HL-60/S4 treated with phorbol 12-myristate 13-acetate at 8.2 ng/mL for 4 days and 3 days (cell line): ENCODE results near the gene IFT122.
"Not testable (repeated sequence)": the region's sequence is repeated elsewhere in the genome, so short reads cannot be mapped to it uniquely, and the experiment has no call there.

Experiments
- in situ Hi-C: fragments of 300-500 bp; cut with MboI; formaldehyde crosslinking; loops from 2 replicates; pipeline ENCODE4 v1.15.0; 2022; ENCODE audit warnings: low sequenced_read_pairs

IFT122 gene

GRCh38 chr3:129470861-129471260, 30.8 kb downstream of the IFT122 start:
- in situ Hi-C loops, result no loop called here

GRCh38 chr3:129473067-129473768, 33.2 kb downstream of the IFT122 start:
- in situ Hi-C loops, result no loop called here

GRCh38 chr3:129473769-129474152, 33.7 kb downstream of the IFT122 start:
- in situ Hi-C loops, result no loop called here

- in situ Hi-C loops, result no loop called here
Observed at GRCh38 chr3:129474984-129475804, 35.2 kb downstream of the IFT122 start.

GRCh38 chr3:129475863-129476262, 35.8 kb downstream of the IFT122 start:
- in situ Hi-C loops, result no loop called here

- in situ Hi-C loops, result no loop called here
Observed at GRCh38 chr3:129476586-129476985, 36.6 kb downstream of the IFT122 start.

GRCh38 chr3:129481225-129481765, 41.3 kb downstream of the IFT122 start:
- in situ Hi-C loops, result not testable (repeated sequence)

- in situ Hi-C loops, result no loop called here
Observed at GRCh38 chr3:129481766-129482332, 41.8 kb downstream of the IFT122 start.

GRCh38 chr3:129482721-129483120, 42.7 kb downstream of the IFT122 start:
- in situ Hi-C loops, result no loop called here

- in situ Hi-C loops, result no loop called here
Observed at GRCh38 chr3:129483870-129484269, 43.8 kb downstream of the IFT122 start.

GRCh38 chr3:129485146-129485545, 45.1 kb downstream of the IFT122 start:
- in situ Hi-C loops, result not testable (repeated sequence)

- in situ Hi-C loops, result no loop called here
Observed at GRCh38 chr3:129485721-129486663, 46.0 kb downstream of the IFT122 start.

- in situ Hi-C loops, result no loop called here
Observed at GRCh38 chr3:129486664-129487035, 46.6 kb downstream of the IFT122 start.

GRCh38 chr3:129487183-129487867, 47.3 kb downstream of the IFT122 start:
- in situ Hi-C loops, result no loop called here

GRCh38 chr3:129487868-129488335, 47.9 kb downstream of the IFT122 start:
- in situ Hi-C loops, result not testable (repeated sequence)

- in situ Hi-C loops, result not testable (repeated sequence)
Observed at GRCh38 chr3:129489258-129489657, 49.2 kb downstream of the IFT122 start.

GRCh38 chr3:129490273-129490675, 50.2 kb downstream of the IFT122 start:
- in situ Hi-C loops, result loop anchor here (10.0 kb wide), 1 partner anchor 335 kb away; no protein-coding TSS in a partner anchor

GRCh38 chr3:129491077-129491476, 51.1 kb downstream of the IFT122 start:
- in situ Hi-C loops, result loop anchor here (10.0 kb wide), 1 partner anchor 334 kb away; no protein-coding TSS in a partner anchor

GRCh38 chr3:129491794-129492193, 51.8 kb downstream of the IFT122 start:
- in situ Hi-C loops, result loop anchor here (10.0 kb wide), 1 partner anchor 333 kb away; no protein-coding TSS in a partner anchor
